Stimulated activated CD8-positive, alpha-beta memory T cell treated with anti-CD3 and anti-CD28 coated beads, Interleukin-2, amount 100 ng/mL, for 1 hour (primary cell): ENCODE results near the gene SAMD8.
"Not testable (repeated sequence)": the region's sequence is repeated elsewhere in the genome, so short reads cannot be mapped to it uniquely, and the experiment has no call there.

ENCODE experiments used
- DNase-seq, 2 donors: peaks; one replicate each; pipeline ENCODE4 v3.0.0-alpha.2; 2020; ENCODE audit warnings: low read depth in 2 of 2

Gene SAMD8

DNA sequence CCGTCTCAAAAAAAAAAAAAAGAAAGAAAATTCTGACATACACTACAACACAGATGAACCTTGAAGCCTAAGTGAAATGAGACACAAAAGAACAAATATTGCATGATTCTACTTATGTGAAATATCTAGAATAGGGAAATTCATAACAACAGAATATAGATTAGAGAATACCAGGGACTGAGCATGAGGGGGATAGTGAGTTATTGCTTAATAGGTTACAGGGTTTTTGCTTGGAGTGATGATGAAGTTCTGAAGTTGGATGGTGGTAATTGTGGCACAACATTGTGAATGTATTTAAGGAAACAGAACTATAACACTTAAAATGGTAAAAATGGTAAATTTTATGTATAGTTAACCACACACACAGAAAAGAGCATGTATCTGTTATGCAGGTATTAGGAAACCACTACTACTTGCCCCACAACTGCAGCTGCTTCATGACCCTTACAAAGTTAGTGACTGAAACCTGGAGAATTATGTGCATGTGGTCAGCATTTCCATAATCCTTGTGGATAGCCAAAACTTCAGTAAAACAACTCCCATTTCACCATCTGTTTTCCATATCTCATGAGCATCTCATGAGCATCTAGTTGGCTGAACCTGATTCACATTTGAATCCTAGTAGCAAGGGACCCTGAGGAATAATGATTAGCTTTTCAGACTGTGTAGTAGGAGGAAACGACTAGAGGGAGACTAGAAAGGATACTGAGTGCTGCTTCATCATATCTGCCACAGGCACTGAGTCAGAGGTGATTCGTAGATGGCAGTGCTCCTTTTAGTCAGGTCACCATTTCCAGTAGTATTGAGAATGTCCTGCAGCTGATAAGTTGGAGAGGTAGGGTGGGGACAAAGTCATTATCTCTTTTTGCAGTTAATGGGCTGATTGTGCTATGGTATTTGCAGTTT lies 26.3 kb downstream of the SAMD8 start:
- no peak for DNase-seq

- DNase-seq: no peak
Observed at GRCh38 chr10:75140246-75140645, 28.8 kb downstream of the SAMD8 start.

DNA sequence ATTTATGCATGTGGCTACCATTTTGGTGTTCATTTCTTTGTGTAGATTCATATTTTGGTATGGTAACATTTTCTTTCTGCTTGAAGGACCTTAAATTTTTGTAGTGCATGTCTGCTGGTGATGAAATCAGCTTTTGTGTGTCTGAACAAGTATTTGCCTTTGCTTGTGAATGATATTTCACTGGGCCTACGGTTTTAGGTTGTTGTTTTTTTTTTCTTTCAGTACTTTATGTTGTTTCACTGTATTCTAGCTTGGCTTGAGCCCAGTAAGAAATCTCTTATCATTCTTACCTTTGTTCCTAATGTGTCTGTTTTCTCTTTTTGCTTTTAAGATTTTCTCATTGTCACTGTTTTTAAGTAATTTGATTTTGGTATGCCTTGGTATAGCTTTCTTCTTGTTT lies 31.9 kb downstream of the SAMD8 start:
- DNase-seq: no peak

DNA sequence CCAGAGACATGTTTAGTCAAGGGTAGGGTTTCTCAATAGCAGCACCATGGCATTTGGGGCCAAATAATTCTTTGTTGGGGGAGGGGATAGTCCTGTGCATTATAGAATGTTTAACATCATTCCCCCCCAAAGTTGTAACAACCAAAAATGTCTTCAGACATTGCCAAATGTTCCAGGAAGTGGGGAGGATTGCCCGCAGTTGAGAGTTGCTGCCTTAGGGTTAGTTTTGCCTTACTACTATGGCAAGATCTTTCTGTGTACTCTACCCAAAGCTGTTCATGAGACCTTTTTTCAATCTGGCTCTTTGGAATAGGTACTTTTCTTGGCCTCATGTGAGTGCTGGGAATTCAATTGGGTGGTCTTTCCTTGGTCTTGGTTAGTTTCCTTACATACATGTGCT lies 34.1 kb downstream of the SAMD8 start:
- DNase-seq: no peak

DNA sequence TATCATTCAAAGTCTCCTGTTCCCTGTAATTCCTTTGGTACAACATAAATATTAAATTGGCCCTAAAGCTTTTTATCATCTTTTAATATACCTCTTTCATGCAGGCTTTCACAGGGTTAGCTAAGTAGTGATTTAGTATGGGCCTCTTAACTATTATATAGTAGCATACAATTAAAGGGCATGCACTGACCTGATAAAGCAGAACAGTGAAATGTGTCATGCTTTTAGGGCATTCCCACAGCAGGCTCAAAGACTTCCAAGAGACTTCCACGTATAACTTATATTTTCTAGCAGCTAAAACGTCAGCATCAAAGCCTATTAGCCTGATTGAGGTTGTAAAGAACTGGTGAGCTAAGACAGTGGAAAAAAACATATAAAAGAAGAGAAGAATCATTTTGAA lies 35.3 kb downstream of the SAMD8 start:
- no peak for DNase-seq

DNA sequence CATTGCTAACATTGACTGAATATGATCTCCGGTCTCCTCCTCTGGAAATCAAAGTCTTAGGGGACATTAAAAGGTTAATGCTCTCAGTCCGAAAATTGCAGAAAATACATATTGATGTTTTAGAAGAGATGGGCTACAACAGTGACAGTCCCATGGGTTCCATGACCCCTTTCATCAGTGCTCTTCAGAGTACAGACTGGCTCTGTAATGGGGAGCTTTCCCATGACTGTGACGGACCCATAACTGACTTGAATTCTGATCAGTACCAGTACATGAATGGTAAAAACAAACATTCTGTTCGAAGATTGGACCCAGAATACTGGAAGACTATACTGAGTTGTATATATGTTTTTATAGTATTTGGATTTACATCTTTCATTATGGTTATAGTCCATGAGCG lies 39.2 kb downstream of the SAMD8 start:
- no peak for DNase-seq

GRCh38 chr10:75159519-75159918 lies 48.1 kb downstream of the SAMD8 start:
- DNase-seq: no peak

DNA sequence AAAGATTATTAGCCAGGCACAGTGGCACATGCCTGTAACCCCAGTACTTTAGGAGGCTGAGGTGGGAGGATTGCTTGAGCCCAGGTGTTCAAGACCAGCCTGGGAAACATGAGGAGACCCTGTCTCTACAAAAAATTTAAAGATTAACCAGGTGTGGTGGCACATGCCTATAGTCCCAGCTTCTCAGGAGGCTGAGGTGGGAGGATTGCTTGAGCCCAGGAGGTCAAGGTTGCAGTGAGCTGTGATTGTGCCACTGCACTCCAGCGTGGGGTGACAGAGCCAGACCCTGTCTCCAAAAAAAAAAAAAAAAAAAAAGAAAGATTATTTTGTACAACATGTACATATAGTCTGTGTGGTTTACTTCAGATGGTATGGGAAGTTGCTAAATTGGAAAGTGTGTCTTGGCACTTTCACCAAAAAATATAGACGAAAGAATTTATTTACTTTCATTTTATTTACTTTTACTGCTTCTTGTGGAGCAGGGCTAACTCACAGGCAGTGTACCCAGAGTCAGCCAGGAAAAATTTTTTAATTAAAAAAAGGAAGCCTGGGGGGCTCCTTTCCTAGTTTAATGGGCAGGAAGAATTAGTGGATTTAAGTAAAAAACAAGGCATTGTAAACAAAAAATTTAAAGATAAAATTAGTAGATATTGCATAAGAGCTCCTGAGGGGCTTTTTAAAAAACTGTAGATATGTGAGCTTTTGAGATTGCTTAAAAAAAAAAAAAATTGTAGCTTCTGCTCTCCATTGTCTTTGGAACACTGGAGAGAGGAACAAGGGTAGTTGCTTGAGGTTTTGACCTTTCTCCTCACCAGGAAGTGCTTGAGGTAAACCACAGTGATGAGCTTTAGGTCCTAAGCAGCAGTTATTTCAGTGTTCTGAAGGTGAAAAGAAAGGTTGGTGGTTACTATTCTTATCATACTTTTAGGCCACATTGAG lies 54.5 kb downstream of the SAMD8 start:
- DNase-seq: no peak

- no peak for DNase-seq
Observed at GRCh38 chr10:75166623-75166972, 55.1 kb downstream of the SAMD8 start.

DNA sequence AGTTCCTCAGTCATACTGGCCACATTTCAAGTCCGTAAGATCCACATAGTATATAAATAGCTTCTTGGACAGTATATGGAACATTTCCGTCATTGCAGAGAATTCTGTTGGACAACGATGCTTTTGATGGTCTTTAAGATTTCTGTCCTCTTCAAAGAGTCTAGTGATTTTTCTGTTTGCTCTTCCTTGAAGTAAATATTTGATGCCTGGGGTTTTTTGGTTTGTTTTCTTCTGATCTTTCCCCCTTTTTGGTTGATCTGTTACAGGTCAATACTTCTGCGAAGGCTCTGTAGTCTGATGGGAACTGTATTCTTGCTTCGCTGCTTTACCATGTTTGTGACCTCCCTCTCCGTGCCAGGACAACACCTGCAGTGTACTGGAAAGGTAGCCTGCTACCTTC lies 56.8 kb downstream of the SAMD8 start:
- DNase-seq: no peak

GRCh38 chr10:75170215-75170614 lies 58.8 kb downstream of the SAMD8 start:
- no peak for DNase-seq

DNA sequence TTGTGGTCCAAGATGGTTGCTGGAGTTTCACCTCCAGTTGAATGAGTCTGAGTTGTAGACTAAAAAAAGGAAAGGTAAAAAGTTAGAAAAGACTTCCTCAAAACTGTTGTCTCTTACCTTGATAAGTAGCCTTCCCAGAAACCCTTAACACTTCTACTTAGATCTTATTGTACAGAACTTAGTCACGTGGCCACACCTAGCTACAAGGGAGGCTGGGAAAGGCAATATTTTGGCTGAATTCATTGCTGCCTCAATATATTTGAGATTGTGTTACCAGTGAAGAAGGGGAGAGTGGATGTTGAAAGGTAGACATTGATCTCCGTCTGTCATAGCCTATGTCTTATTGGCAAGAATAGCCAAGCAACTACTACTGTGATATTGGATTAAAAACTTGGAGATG lies 63.6 kb downstream of the SAMD8 start:
- no peak for DNase-seq

- no peak for DNase-seq
Observed at GRCh38 chr10:75176046-75176445, 64.6 kb downstream of the SAMD8 start.

- no peak for DNase-seq
Observed at GRCh38 chr10:75176736-75177135, 65.3 kb downstream of the SAMD8 start.

GRCh38 chr10:75179657-75180177 lies 68.3 kb downstream of the SAMD8 start:
- DNase-seq: no peak

DNA sequence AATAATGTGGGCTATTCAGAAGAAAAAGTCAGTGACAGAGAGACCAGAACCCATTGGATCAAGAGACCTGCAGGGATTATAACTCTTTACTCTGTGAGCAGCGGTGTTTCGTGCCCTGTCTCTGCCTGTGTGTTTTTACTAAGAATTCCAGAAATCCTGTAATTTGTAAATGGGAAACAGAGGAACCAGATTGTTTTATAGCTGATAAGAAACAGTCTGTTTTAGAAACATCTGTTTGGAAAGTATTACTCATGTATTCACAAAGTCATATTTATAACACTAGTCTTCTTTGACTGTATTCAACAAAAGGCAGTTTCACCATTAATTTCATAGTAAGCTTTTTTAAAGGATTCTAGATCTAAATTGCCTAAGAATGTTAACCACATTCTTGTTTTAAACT lies 69.1 kb downstream of the SAMD8 start:
- DNase-seq: no peak

DNA sequence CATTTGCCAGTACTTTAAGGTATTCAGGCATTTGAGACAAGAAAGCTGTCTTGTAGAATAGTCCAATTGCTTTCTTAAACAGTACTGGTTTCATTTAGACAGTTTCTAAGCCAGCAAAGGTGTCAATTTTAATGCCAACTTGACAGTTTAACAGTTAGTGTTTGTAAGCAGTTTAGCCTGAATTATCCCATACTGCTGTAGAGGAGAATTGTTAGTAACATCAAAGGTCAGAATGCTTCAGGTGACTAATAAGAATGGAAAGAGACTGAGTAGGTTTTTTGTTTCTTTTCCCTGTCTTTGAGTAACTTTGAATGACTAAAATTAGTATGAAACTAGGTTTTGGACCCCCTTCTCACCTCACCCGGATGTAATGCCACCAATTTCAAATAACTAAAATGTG lies 69.6 kb downstream of the SAMD8 start:
- DNase-seq: no peak

DNA sequence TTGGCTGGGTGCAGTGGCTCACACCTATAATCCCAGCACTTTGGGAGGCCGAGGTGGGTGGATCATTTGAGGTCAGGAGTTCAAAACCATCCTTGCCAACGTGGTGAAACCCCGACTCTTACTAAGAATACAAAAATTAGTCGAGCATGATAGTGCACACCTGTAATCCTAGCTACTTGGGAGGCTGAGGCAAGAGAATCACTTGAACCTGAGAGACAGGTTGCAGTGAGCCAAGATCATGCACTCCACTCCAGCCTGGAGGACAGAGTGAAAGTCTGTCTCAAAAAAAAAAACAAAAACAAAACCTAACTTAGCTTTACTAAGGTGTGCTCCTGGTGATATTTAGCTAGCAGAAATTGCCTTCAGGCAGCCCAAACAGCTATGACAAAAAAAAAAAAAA lies 74.9 kb downstream of the SAMD8 start:
- DNase-seq: no peak

DNA sequence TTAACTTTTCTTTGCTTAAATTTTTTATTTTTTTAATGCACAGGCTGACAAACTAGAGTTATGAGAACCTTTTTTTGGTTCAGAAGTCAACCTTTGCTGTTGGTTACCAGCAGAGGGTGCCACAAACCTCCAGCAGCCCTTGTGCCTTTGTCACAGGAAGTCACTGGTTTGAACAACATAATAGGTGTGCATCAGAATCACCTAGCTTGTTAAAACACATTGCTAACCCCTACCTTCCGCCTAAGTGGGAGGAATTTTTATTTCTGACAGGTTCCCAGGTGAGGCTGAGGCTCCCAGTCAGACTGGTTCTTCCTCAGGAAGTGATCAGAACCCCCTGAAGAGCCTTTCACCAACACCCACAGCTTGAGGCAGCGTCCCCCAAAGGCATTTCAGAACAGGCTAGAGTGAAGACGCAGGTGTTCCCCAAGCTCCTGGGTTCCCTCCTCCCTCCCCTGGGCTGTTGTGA lies 76.5 kb downstream of the SAMD8 start:
- DNase-seq: peak; percentile 38 to 47

- not testable (repeated sequence) for DNase-seq
Observed at GRCh38 chr10:75188522-75188921, 77.1 kb downstream of the SAMD8 start.

GRCh38 chr10:75189266-75190096 lies 78.0 kb downstream of the SAMD8 start:
- no peak for DNase-seq
